Natural killer cell (primary cell): ENCODE data around the gene CLSTN2. TPM values are rescaled to one million over a fixed set of nuclear protein-coding genes. Genes with fewer than 3 reads are reported as not detected.

Experiments used
- ATAC-seq, 3 donors: fragments of 150-1000 bp in 2 of 3; fragments of 200-7000 bp in 1 of 3; cut with Tn5 transposase; 1 replicate in 1 of 3; 2 replicates in 2 of 3; pipeline ENCODE4 v1.10.0; 2021; ENCODE audit warnings: mild to moderate bottlenecking in 2 of 3, moderate library complexity in 2 of 3
- DNase-seq, 2 donors: peaks; one replicate each; pipeline versions ENCODE4 v3.0.0 to v3.0.0-alpha.2; 2013 to 2021; ENCODE audit warnings: mixed read lengths in 1 of 2
- H3K27ac ChIP-seq: one replicate; pipeline ENCODE4 v1.5.1; 2013; ENCODE audit warnings: mild to moderate bottlenecking, low read length
- H3K27me3 ChIP-seq: one replicate; pipeline ENCODE4 v1.6.1; 2013; ENCODE audit warnings: low read length; ENCODE audit not compliant: control insufficient read depth, insufficient read depth
- H3K36me3 ChIP-seq: one replicate; pipeline ENCODE4 v1.6.1; 2013; ENCODE audit warnings: low read length; ENCODE audit not compliant: control insufficient read depth, insufficient read depth
- H3K4me1 ChIP-seq: one replicate; pipeline ENCODE4 v1.6.1; 2013; ENCODE audit warnings: low read length; ENCODE audit not compliant: control insufficient read depth, insufficient read depth
- H3K4me3 ChIP-seq: one replicate; pipeline ENCODE4 v1.5.1; 2013; ENCODE audit warnings: low read length
- H3K9me3 ChIP-seq: one replicate; pipeline ENCODE4 v1.6.1; 2013; ENCODE audit warnings: low read length; ENCODE audit not compliant: control insufficient read depth, insufficient read depth
- H3K27ac Mint-ChIP-seq, 2 donors: one replicate each; pipeline ENCODE4 v1.8.0; 2022; ENCODE audit warnings: mild to moderate bottlenecking in 2 of 2, mixed read lengths in 2 of 2, moderate library complexity in 1 of 2
- H3K27me3 Mint-ChIP-seq, 2 donors: one replicate each; pipeline ENCODE4 v1.8.0; 2022; ENCODE audit warnings: low read depth in 2 of 2, mixed read lengths in 2 of 2
- H3K36me3 Mint-ChIP-seq: one replicate; pipeline ENCODE4 v1.8.0; 2022; ENCODE audit warnings: mixed read lengths
- H3K4me1 Mint-ChIP-seq, 2 donors: one replicate each; pipeline ENCODE4 v1.8.0; 2022; ENCODE audit warnings: mixed read lengths in 2 of 2
- H3K4me3 Mint-ChIP-seq: one replicate; pipeline ENCODE4 v1.8.0; 2022; ENCODE audit warnings: mild to moderate bottlenecking, moderate library complexity, mixed read lengths
- H3K9me3 Mint-ChIP-seq, 2 donors: one replicate each; pipeline ENCODE4 v1.8.0; 2022; ENCODE audit warnings: mixed read lengths in 2 of 2
- WGBS: methylation state at CpG from one replicate; pipeline ENCODE4 v1.1.7; 2013; ENCODE audit warnings: missing lambda C conversion rate; ENCODE audit not compliant: insufficient coverage; 5-methylcytosine and 5-hydroxymethylcytosine counted together
- intact Hi-C: fragments of 100-400 bp; cut with micrococcal nuclease; formaldehyde crosslinking; loops from one replicate; pipeline ENCODE4 v1.14.2; 2022
- total RNA-seq, 4 donors: library from RNA; stranded (reverse); fragments of 120-200 nt in 1 of 4; gene quantifications; one replicate each; pipeline versions ENCODE4 v1.2.3 to v1.2.4, GENCODE V29; 2013 to 2022
- TF ChIP-seq, protein P1 (sequence below): fragments of 200-600 bp; IDR thresholded peaks from one replicate; pipeline ENCODE4 v1.8.0; 2022; ENCODE audit warnings: antibody characterized with exemption

CLSTN2 gene
- total RNA-seq, 3 donors from 2014 or later (not counting 1 experiment from before 2014, with no cell fraction given) = 0.05 TPM; not detected in 2

- Mint-ChIP-seq H3K36me3 (no peaks in the 10 kb centered on the region), H3K4me3 (no peak overlapping the region), H3K27ac (no peak overlapping the region), H3K27me3 (peaks cover 4 to 7% of the 10 kb centered on the region in 2 donors), H3K4me1 (no peaks in the 10 kb centered on the region), H3K9me3 (no peaks in the 10 kb centered on the region)
- no peak overlapping the region for H3K4me3 ChIP-seq
- TF ChIP-seq, protein P1, sequence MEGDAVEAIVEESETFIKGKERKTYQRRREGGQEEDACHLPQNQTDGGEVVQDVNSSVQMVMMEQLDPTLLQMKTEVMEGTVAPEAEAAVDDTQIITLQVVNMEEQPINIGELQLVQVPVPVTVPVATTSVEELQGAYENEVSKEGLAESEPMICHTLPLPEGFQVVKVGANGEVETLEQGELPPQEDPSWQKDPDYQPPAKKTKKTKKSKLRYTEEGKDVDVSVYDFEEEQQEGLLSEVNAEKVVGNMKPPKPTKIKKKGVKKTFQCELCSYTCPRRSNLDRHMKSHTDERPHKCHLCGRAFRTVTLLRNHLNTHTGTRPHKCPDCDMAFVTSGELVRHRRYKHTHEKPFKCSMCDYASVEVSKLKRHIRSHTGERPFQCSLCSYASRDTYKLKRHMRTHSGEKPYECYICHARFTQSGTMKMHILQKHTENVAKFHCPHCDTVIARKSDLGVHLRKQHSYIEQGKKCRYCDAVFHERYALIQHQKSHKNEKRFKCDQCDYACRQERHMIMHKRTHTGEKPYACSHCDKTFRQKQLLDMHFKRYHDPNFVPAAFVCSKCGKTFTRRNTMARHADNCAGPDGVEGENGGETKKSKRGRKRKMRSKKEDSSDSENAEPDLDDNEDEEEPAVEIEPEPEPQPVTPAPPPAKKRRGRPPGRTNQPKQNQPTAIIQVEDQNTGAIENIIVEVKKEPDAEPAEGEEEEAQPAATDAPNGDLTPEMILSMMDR = no peak
- no peaks in the 10 kb centered on the region for H3K27me3 ChIP-seq
- H3K36me3 ChIP-seq = no peaks in the 10 kb centered on the region
- H3K4me1 ChIP-seq = no peaks in the 10 kb centered on the region
- no peaks in the 10 kb centered on the region for H3K9me3 ChIP-seq
- intact Hi-C loops = no loop called here
- H3K27ac ChIP-seq = no peak overlapping the region
- ATAC-seq (no peak), DNase-seq (no peak)
- 88% methylated on average over 1 of the region's 2 CpGs for WGBS
These were observed 264.8 kb downstream of the CLSTN2 start for GRCh38 chr3:140199743-140200142.

- H3K27ac Mint-ChIP-seq = no peak overlapping the region
- no peaks in the 10 kb centered on the region for H3K9me3 ChIP-seq
- no peaks in the 10 kb centered on the region for H3K9me3 Mint-ChIP-seq
- H3K36me3 Mint-ChIP-seq = no peaks in the 10 kb centered on the region
- TF ChIP-seq, protein P1 = no peak
- peaks cover 8 to 10% of the 10 kb centered on the region in 2 donors for H3K27me3 Mint-ChIP-seq
- no peak overlapping the region for H3K4me3 ChIP-seq
- no peaks in the 10 kb centered on the region for H3K36me3 ChIP-seq
- H3K4me3 Mint-ChIP-seq = no peak overlapping the region
- no peak for DNase-seq
- H3K27ac ChIP-seq = no peak overlapping the region
- H3K4me1 ChIP-seq = no peaks in the 10 kb centered on the region
- no peaks in the 10 kb centered on the region for H3K4me1 Mint-ChIP-seq
- WGBS = 68% methylated on average over 4 of the region's 4 CpGs
- ATAC-seq = no peak
- intact Hi-C loops = no loop called here
- H3K27me3 ChIP-seq = no peaks in the 10 kb centered on the region
These were observed 268.5 kb downstream of the CLSTN2 start for GRCh38 chr3:140203510-140203909.

- no peaks in the 10 kb centered on the region for H3K36me3 Mint-ChIP-seq
- H3K4me3 Mint-ChIP-seq = no peak overlapping the region
- no peak for ATAC-seq
- no peaks in the 10 kb centered on the region for H3K9me3 Mint-ChIP-seq
- no peaks in the 10 kb centered on the region for H3K4me1 Mint-ChIP-seq
- no peaks in the 10 kb centered on the region for H3K9me3 ChIP-seq
- no peaks in the 10 kb centered on the region for H3K36me3 ChIP-seq
- no peak overlapping the region for H3K4me3 ChIP-seq
- peaks cover 10 to 14% of the 10 kb centered on the region in 2 donors for H3K27me3 Mint-ChIP-seq
- no peak overlapping the region for H3K27ac Mint-ChIP-seq
- intact Hi-C loops = no loop called here
- H3K4me1 ChIP-seq = no peaks in the 10 kb centered on the region
- no peaks in the 10 kb centered on the region for H3K27me3 ChIP-seq
- no peak overlapping the region for H3K27ac ChIP-seq
- 44% methylated on average over 5 of the region's 5 CpGs for WGBS
- no peak for DNase-seq
- TF ChIP-seq, protein P1 = no peak
These were observed 269.4 kb downstream of the CLSTN2 start for GRCh38 chr3:140204271-140204984.

- Histone ChIP-seq H3K4me1 (no peaks in the 10 kb centered on the region), H3K4me3 (no peak overlapping the region), H3K27me3 (no peaks in the 10 kb centered on the region), H3K9me3 (no peaks in the 10 kb centered on the region), H3K27ac (no peak overlapping the region), H3K36me3 (no peaks in the 10 kb centered on the region)
- 77% methylated on average over 3 of the region's 4 CpGs for WGBS
- Mint-ChIP-seq H3K27me3 (peaks cover 10 to 14% of the 10 kb centered on the region in 2 donors), H3K4me1 (no peaks in the 10 kb centered on the region), H3K9me3 (no peaks in the 10 kb centered on the region), H3K4me3 (no peak overlapping the region), H3K36me3 (no peaks in the 10 kb centered on the region), H3K27ac (no peak overlapping the region)
- no peak for DNase-seq
- TF ChIP-seq, protein P1 = no peak
- intact Hi-C loops = no loop called here
- no peak for ATAC-seq
These were observed 270.6 kb downstream of the CLSTN2 start for GRCh38 chr3:140205598-140205997.
